Measurements from ENCODE around the gene VASN.

- TF ChIP-seq, protein P1, sequence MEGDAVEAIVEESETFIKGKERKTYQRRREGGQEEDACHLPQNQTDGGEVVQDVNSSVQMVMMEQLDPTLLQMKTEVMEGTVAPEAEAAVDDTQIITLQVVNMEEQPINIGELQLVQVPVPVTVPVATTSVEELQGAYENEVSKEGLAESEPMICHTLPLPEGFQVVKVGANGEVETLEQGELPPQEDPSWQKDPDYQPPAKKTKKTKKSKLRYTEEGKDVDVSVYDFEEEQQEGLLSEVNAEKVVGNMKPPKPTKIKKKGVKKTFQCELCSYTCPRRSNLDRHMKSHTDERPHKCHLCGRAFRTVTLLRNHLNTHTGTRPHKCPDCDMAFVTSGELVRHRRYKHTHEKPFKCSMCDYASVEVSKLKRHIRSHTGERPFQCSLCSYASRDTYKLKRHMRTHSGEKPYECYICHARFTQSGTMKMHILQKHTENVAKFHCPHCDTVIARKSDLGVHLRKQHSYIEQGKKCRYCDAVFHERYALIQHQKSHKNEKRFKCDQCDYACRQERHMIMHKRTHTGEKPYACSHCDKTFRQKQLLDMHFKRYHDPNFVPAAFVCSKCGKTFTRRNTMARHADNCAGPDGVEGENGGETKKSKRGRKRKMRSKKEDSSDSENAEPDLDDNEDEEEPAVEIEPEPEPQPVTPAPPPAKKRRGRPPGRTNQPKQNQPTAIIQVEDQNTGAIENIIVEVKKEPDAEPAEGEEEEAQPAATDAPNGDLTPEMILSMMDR (conservative IDR thresholded peaks at IDR 0.05; ENCODE audit: low read length): no peak
- TF ChIP-seq EZH2phosphoT487 (IDR thresholded peaks at IDR 0.05; ENCODE audit: borderline replicate concordance, low read depth, low read length): no peak
These were observed 4.1 kb downstream of the VASN start for GRCh38 chr16:4375717-4376116.
